ENCODE measurements around the gene HOXD3. TPM values are rescaled to one million over a fixed set of nuclear protein-coding genes. Genes with fewer than 3 reads are reported as not detected.

The HOXD3 gene
- total and polyA plus RNA-seq, 2 of the 8 experiments (the other 6 are each of a cell fraction or from before 2014, with no cell fraction given) = not detected

DNA sequence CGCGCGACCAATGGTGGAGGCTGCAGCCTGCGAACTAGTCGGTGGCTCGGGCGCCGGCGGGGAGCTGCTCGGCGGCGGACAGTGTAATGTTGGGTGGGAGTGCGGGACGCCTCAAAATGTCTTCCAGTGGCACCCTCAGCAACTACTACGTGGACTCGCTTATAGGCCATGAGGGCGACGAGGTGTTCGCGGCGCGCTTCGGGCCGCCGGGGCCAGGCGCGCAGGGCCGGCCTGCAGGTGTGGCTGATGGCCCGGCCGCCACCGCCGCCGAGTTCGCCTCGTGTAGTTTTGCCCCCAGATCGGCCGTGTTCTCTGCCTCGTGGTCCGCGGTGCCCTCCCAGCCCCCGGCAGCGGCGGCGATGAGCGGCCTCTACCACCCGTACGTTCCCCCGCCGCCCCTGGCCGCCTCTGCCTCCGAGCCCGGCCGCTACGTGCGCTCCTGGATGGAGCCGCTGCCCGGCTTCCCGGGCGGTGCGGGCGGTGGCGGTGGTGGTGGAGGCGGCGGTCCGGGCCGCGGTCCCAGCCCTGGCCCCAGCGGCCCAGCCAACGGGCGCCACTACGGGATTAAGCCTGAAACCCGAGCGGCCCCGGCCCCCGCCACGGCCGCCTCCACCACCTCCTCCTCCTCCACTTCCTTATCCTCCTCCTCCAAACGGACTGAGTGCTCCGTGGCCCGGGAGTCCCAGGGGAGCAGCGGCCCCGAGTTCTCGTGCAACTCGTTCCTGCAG, 34.3 kb upstream of the HOXD3 start, which contains the start of gene HOXD9:
Gene HOXD9 (plus strand): TSS at position 37 of the 728 bp plus-strand sequence. CDS start 50 bp downstream, at position 87.
- Histone ChIP-seq H2BK15ac (ENCODE audit: low read length) (no peak within 1 kb of the TSS), H3K79me2 (ENCODE audit: control insufficient read depth in 1 of 2, insufficient read depth in 2 of 2, low read length in 2 of 2) (no peaks in the 10 kb centered on the region), H2BK5ac (ENCODE audit: low read depth, low read length) (no peak within 1 kb of the TSS), H2AK5ac (ENCODE audit: low read depth, low read length) (no peak within 1 kb of the TSS), H4K91ac (replicated peaks; ENCODE audit: insufficient read length, low read length) (no peak within 1 kb of the TSS), H3K4ac (replicated peaks; ENCODE audit: insufficient read length, low read depth, low read length) (no peak within 1 kb of the TSS), H3K79me1 (ENCODE audit: low read depth, low read length) (no peaks in the 10 kb centered on the region), H4K20me1 (replicated peaks in 1 of 2; ENCODE audit: control insufficient read depth in 1 of 2, insufficient read depth in 2 of 2, low read length in 2 of 2) (peaks cover 22 to 37% of the 10 kb centered on the region in 2 experiments), H3K36me3 (ENCODE audit: control insufficient read depth in 2 of 4, insufficient read depth in 4 of 4, low read length in 3 of 4) (peaks cover 0 to 22% (median 0%) of the 10 kb centered on the region in 4 experiments; a peak in 1 of 8 replicates), H3K9ac (replicated peaks in 1 of 4; ENCODE audit: extremely low read depth in 1 of 4, low read depth in 3 of 4, low read length in 3 of 4) (no peak within 1 kb of the TSS), H2AFZ (ENCODE audit: low read length) (no peak within 1 kb of the TSS), H3K4me1 (replicated peaks in 1 of 4; ENCODE audit: control insufficient read depth in 3 of 4, insufficient read depth in 4 of 4, low read length in 3 of 4) (peaks cover 0 to 10% (median 5%) of the 10 kb centered on the region in 4 experiments; a peak in 3 of 7 replicates), H3K56ac (replicated peaks; ENCODE audit: insufficient read length, low read depth, low read length) (no peak within 1 kb of the TSS), H3K9me3 (ENCODE audit: insufficient read depth in 2 of 2, low read depth in 1 of 2, low read length in 1 of 2) (no peaks in the 10 kb centered on the region; a peak in 1 of 4 replicates), H3K14ac (ENCODE audit: insufficient read length) (no peak within 1 kb of the TSS), H3K23me2 (ENCODE audit: low read depth, low read length) (peaks cover 2% of the 10 kb centered on the region; the same call in 1 of the 2 replicates), H2BK20ac (ENCODE audit: low read length) (no peak within 1 kb of the TSS), H3K23ac (ENCODE audit: insufficient read length) (no peak within 1 kb of the TSS), H2BK120ac (replicated peaks; ENCODE audit: low read depth, low read length) (no peak within 1 kb of the TSS), H3K4me3 (ENCODE audit: extremely low read depth in 1 of 4, insufficient read depth in 2 of 4, low read depth in 3 of 4, low read length in 4 of 4) (peak within 1 kb of the TSS; percentile 9 to 49 (median 19); a peak in 6 of 8 replicates), H4K5ac (ENCODE audit: insufficient read length, low read depth, low read length) (no peak within 1 kb of the TSS), H4K8ac (ENCODE audit: extremely low read depth, insufficient read depth, low read length) (peak within 1 kb of the TSS; percentile 63; the same call in 1 of the 2 replicates), H3K4me2 (ENCODE audit: insufficient read depth in 1 of 2, low read depth in 2 of 2, low read length in 2 of 2) (peak within 1 kb of the TSS; percentile 56 to 84), H3K27ac (ENCODE audit: low read depth, low read length) (no peak within 1 kb of the TSS), H3K18ac (ENCODE audit: extremely low read depth, low read length) (no peak within 1 kb of the TSS; the same call in none of the 2 replicates), H3K27me3 (replicated peaks in 1 of 4; ENCODE audit: control insufficient read depth in 3 of 4, extremely low read depth in 1 of 4, insufficient read depth in 3 of 4, low read length in 3 of 4) (peaks cover 92 to 100% (median 99%) of the 10 kb centered on the region in 4 experiments), H2BK12ac (ENCODE audit: low read depth, low read length) (no peak within 1 kb of the TSS)
- DNase-seq (ENCODE audit: low read depth in 1 of 2, low spot score in 2 of 2) = peak in 1 of 2 experiments; percentile 75
- 2% methylated on average over 37 of the region's 84 CpGs; no CpG with 5 or more reads in 1 of the 2 experiments for WGBS, 2 experiments (ENCODE audit: extremely low coverage in 1 of 2, insufficient coverage in 1 of 2, insufficient read length in 1 of 2, insufficient replicate concordance in 2 of 2, low coverage in 1 of 2, low lambda C conversion rate in 2 of 2, missing lambda C conversion rate in 1 of 2)
- ChIA-PET CTCF (ENCODE audit: partially characterized antibody) (interaction anchor here (0.7 to 4.7 kb wide), 9 partner anchors 7 to 1026 kb away, joined by 3 to 42 read pairs (median 6); partner anchors contain the start of gene HOXD8), POLR2A (ENCODE audit: partially characterized antibody) (no interaction called here)
- FAIRE-seq = no peak
- TF ChIP-seq EZH2 (IDR thresholded peaks at IDR 0.05; ENCODE audit: low read depth, low read length, severe bottlenecking) (peak; percentile 91), FOSL1 (IDR thresholded peaks at IDR 0.05; ENCODE audit: insufficient read depth, low read depth, low read length) (no peak), SP4 (IDR thresholded peaks at IDR 0.05; ENCODE audit: low read length) (no peak), YY1 (IDR thresholded peaks at IDR 0.05; ENCODE audit: low read depth, low read length) (no peak), POLR2AphosphoS5 (IDR thresholded peaks at IDR 0.05; ENCODE audit: low read depth, low read length) (no peak), JUN (IDR thresholded peaks at IDR 0.05; ENCODE audit: low read depth, low read length) (no peak), EGR1 (IDR thresholded peaks at IDR 0.05; ENCODE audit: borderline replicate concordance, low read depth, low read length) (0 out of 2 replicates have a peak, but pooled peaks have one; percentile 17), SUZ12 (IDR thresholded peaks at IDR 0.05; ENCODE audit: low read length) (peak; percentile 70)
- TF ChIP-seq, protein P1, sequence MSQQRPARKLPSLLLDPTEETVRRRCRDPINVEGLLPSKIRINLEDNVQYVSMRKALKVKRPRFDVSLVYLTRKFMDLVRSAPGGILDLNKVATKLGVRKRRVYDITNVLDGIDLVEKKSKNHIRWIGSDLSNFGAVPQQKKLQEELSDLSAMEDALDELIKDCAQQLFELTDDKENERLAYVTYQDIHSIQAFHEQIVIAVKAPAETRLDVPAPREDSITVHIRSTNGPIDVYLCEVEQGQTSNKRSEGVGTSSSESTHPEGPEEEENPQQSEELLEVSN (IDR thresholded peaks at IDR 0.05) = peak; percentile 39; the same call in 1 of the 2 replicates
- TF ChIP-seq, protein P2, sequence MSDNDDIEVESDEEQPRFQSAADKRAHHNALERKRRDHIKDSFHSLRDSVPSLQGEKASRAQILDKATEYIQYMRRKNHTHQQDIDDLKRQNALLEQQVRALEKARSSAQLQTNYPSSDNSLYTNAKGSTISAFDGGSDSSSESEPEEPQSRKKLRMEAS (IDR thresholded peaks at IDR 0.05) = peak; percentile 60
